HEK293T (cell line): ENCODE data around the gene PREX1.

Experiments used
- ARNT ChIP-seq: fragments of 450-650 bp; IDR thresholded peaks from 2 replicates; pipeline ENCODE4 v1.6.1; 2017; ENCODE audit warnings: mild to moderate bottlenecking
- BHLHE40 ChIP-seq: fragments of 450-650 bp; IDR thresholded peaks from 2 replicates; pipeline ENCODE4 v1.6.1; 2016; ENCODE audit warnings: mild to moderate bottlenecking, moderate library complexity, borderline replicate concordance
- ELF4 ChIP-seq: fragments of 450-650 bp; IDR thresholded peaks from 2 replicates; pipeline ENCODE4 v1.6.1; 2017; ENCODE audit warnings: antibody characterized with exemption
- FOXA1 ChIP-seq: fragments of 450-650 bp; IDR thresholded peaks from 2 replicates; pipeline ENCODE4 v1.6.1; 2016; ENCODE audit warnings: mild to moderate bottlenecking
- FOXK2 ChIP-seq: fragments of 450-650 bp; IDR thresholded peaks from 2 replicates; pipeline ENCODE4 v1.6.1; 2016; ENCODE audit warnings: mild to moderate bottlenecking
- FOXM1 ChIP-seq: fragments of 450-650 bp; IDR thresholded peaks from 2 replicates; pipeline ENCODE4 v1.6.1; 2017; ENCODE audit warnings: mild to moderate bottlenecking, borderline replicate concordance
- NFRKB ChIP-seq: fragments of 450-650 bp; IDR thresholded peaks from 2 replicates; pipeline ENCODE4 v1.6.1; 2016; ENCODE audit warnings: mild to moderate bottlenecking, moderate library complexity
- SP1 ChIP-seq: fragments of 450-650 bp; IDR thresholded peaks from 2 replicates; pipeline ENCODE4 v1.6.1; 2017
- TARDBP ChIP-seq: fragments of 450-650 bp; IDR thresholded peaks from 2 replicates; pipeline ENCODE4 v1.6.1; 2016
- ZNF384 ChIP-seq: fragments of 450-650 bp; IDR thresholded peaks from 2 replicates; pipeline ENCODE4 v1.6.1; 2016

DNA sequence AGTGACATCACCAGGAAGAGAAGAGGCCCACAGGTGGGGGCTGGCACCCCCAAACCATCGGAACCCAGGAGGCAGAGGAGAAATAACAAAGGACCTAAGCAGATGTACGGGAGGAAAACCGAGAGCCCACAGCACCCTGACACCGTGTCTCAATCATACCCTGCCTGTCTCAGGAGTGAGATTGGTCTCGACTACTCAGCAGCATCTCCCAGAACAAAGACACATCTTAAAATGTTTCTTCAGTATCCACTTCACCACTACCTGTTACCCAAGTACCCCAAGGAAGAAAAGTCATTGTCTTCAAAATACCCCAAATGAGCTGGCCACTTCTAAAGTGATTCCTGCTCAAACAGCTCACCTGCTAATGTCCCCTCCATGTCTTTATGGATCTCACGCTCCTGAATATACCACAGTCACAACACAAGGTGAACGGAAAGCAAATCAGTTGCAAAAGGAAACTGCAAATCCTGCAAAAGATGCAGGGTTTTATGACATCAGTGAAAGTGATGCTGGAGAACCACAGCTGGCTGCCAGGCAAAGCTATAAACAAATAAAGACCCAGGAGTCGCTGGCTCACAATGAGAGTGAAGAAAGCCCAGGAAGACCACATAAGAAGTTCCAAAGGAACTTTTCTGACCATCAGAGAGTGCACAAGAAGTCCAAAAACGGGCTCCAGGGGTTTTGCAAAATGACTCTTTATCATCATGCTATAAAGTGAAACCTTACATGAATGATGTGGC, 44.1 kb downstream of the PREX1 start:
- no peak for TF ChIP-seq ZNF384
- TF ChIP-seq ELF4 = no peak
- no peak for TF ChIP-seq FOXA1
- TF ChIP-seq SP1 = no peak
- TF ChIP-seq NFRKB = no peak
- no peak for TF ChIP-seq ARNT
- no peak for TF ChIP-seq FOXM1
- no peak for TF ChIP-seq BHLHE40
- no peak for TF ChIP-seq FOXK2
- TF ChIP-seq TARDBP = no peak
